NCI-H1694 (cell line): ENCODE results near the gene CEP41.

Source experiments
- DNase-seq: peaks from one replicate; lab custom pipeline; 2025; lab: John Stamatoyannopoulos, UW

Gene CEP41

GRCh38 chr7:130369110-130369711, 71.6 kb downstream of the CEP41 start:
- no peak for DNase-seq

- no peak for DNase-seq
These were observed 72.7 kb downstream of the CEP41 start for GRCh38 chr7:130367836-130368746.

- DNase-seq, result no peak
These were observed 73.6 kb downstream of the CEP41 start for GRCh38 chr7:130367088-130367755.

GRCh38 chr7:130366564-130366963, 74.3 kb downstream of the CEP41 start:
- no peak for DNase-seq

- DNase-seq, result peak; percentile 99
These were observed 75.0 kb downstream of the CEP41 start for GRCh38 chr7:130365511-130366441.

GRCh38 chr7:130365088-130365487, 75.7 kb downstream of the CEP41 start:
- no peak for DNase-seq

GRCh38 chr7:130364451-130364850, 76.4 kb downstream of the CEP41 start:
- no peak for DNase-seq

- no peak for DNase-seq
These were observed 77.6 kb downstream of the CEP41 start for GRCh38 chr7:130363026-130363847.

- no peak for DNase-seq
These were observed 78.5 kb downstream of the CEP41 start for GRCh38 chr7:130362251-130362816.

- no peak for DNase-seq
These were observed 79.1 kb downstream of the CEP41 start for GRCh38 chr7:130361681-130362080.

GRCh38 chr7:130360518-130360917, 80.3 kb downstream of the CEP41 start:
- DNase-seq, result no peak

GRCh38 chr7:130359276-130359857, 81.4 kb downstream of the CEP41 start:
- DNase-seq, result no peak

GRCh38 chr7:130358471-130358870, 82.3 kb downstream of the CEP41 start:
- no peak for DNase-seq

GRCh38 chr7:130356876-130357611, 83.8 kb downstream of the CEP41 start:
- DNase-seq, result no peak

GRCh38 chr7:130356121-130356875, 84.5 kb downstream of the CEP41 start:
- DNase-seq, result no peak

- DNase-seq, result no peak
These were observed 87.6 kb downstream of the CEP41 start for GRCh38 chr7:130353196-130353595.

- DNase-seq, result no peak
These were observed 88.4 kb downstream of the CEP41 start for GRCh38 chr7:130352194-130353074.

GRCh38 chr7:130351791-130352090, 89.1 kb downstream of the CEP41 start:
- DNase-seq, result no peak
